ENCODE results near the gene GNAT2.

DNA sequence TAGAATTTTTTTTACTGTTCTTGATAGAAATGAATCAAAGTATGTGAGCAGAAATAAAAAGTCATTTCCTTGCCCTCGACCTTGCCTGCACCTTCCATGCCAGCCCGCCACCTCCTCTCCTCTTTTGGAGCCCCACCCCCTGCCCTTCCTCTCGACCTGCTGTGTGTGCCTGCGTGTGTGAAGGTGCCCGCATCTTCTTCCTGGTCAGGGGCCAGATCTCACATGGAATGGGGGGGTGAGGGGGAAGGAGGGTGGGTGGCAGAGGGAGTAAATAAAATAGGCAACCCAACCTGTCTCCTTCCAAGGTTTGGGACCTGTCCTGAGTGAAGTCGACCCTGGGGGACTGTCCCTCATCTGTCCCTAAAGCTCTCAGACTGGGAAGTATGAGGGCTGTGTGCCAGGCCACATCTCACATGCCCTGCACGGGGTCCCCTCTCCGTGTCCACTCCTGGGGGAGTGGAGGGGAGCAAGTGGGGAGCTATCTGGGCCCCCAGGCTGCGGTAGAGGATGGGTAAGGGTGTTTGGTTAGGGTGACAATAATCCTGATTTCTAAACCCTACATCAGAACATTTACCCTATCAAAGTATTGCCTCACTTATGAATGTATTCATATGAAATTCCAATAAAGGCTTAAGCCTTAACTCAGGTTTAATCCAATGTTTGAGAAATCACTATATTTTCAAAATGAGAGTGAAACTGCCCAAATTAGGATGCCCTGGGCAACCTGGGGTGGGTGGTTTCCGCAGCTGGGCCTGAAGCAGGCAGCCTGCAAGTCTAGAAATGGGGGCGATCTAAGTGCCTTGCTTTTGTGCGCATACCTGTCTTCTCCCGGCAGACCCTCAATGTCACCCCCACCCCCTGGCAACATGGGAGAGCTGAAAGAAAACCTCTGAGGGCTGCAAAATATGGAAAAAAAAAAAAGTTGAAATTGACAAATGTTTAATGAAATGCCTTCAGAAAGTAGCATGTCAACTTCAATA is 15.6 kb upstream of the GNAT2 start:
- TF ChIP-seq CTCF (IDR thresholded peaks at IDR 0.05) (no peak), POLR2A (IDR thresholded peaks at IDR 0.05) (no peak)

Measured in lower leg skin (tissue), 3 donors.